GM19035 (cell line): ENCODE results near the gene SV2B.

Experiments used
- ATAC-seq: cut with Tn5 transposase; IDR thresholded peaks from one replicate; pipeline ENCODE4 v1.9.1; 2021; ENCODE audit not compliant: unreplicated experiment

Gene SV2B

GRCh38 chr15:91186904-91187656 lies 87.0 kb downstream of the SV2B start:
- no peak for ATAC-seq

GRCh38 chr15:91192285-91192684 lies 92.2 kb downstream of the SV2B start:
- no peak for ATAC-seq

- ATAC-seq, result no peak
Measured at GRCh38 chr15:91192690-91193377, 92.8 kb downstream of the SV2B start.

- no peak for ATAC-seq
Measured at GRCh38 chr15:91193378-91193720, 93.3 kb downstream of the SV2B start.

- ATAC-seq, result no peak
Measured at GRCh38 chr15:91196127-91196526, 96.1 kb downstream of the SV2B start.

GRCh38 chr15:91196768-91197167 lies 96.7 kb downstream of the SV2B start:
- no peak for ATAC-seq

GRCh38 chr15:91199511-91199910 lies 99.5 kb downstream of the SV2B start:
- no peak for ATAC-seq

GRCh38 chr15:91200101-91200754 lies 100.2 kb downstream of the SV2B start:
- ATAC-seq, result no peak

GRCh38 chr15:91202510-91203102 lies 102.5 kb downstream of the SV2B start:
- no peak for ATAC-seq

- ATAC-seq, result no peak
Measured at GRCh38 chr15:91203619-91204203, 103.7 kb downstream of the SV2B start.

- no peak for ATAC-seq
Measured at GRCh38 chr15:91208371-91208770, 108.3 kb downstream of the SV2B start.

- no peak for ATAC-seq
Measured at GRCh38 chr15:91209318-91209717, 109.3 kb downstream of the SV2B start.

GRCh38 chr15:91209726-91210125 lies 109.7 kb downstream of the SV2B start:
- no peak for ATAC-seq

GRCh38 chr15:91214675-91215590 lies 114.9 kb downstream of the SV2B start:
- no peak for ATAC-seq

- ATAC-seq, result no peak
Measured at GRCh38 chr15:91216000-91216399, 115.9 kb downstream of the SV2B start.

- no peak for ATAC-seq
Measured at GRCh38 chr15:91219206-91219605, 119.1 kb downstream of the SV2B start.

- no peak for ATAC-seq
Measured at GRCh38 chr15:91222052-91222451, 122.0 kb downstream of the SV2B start.

- ATAC-seq, result no peak
Measured at GRCh38 chr15:91223863-91224262, 123.8 kb downstream of the SV2B start.

- no peak for ATAC-seq
Measured at GRCh38 chr15:91224755-91225380, 124.8 kb downstream of the SV2B start.

- no peak for ATAC-seq
Measured at GRCh38 chr15:91225741-91226140, 125.7 kb downstream of the SV2B start.
